ENCODE results near the gene DOLPP1. TPM values are rescaled to one million over a fixed set of nuclear protein-coding genes. Genes with fewer than 3 reads are reported as not detected.
"Not testable (repeated sequence)": the region's sequence is repeated elsewhere in the genome, so short reads cannot be mapped to it uniquely, and the experiment has no call there.

The DOLPP1 gene
- total RNA-seq, 1 experiment from 2014 or later, result 18.5 TPM

DNA sequence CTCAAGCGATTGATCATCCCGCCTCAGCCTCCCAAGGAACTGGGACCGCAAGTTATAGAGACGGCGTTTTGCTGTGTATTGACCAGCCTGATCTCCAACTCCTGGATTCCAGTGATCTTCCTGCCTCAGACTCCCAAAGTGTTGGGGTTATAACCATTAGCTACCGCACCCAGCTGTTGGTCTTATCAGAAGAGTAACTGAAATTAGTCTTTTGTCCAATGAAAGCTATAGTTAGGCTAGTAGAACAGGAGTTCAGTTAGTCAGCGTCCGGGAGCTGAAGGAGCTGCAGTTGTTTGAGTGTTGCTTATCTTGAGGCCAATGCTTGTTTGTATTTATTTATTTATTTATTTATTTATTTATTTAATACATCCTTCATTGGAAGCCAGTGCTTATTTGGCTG, 47.7 kb upstream of the DOLPP1 start:
- no TSS peak for BruUV-seq (replicated peaks)
- no peak for DNase-seq (ENCODE audit: unreplicated experiment)
- no peak overlapping the region for H3K27ac Mint-ChIP-seq (ENCODE audit: low read depth, unreplicated experiment)
- ChIA-PET POLR2A (interaction anchor here (0.6 kb wide), 1 partner anchor 29 kb away, joined by 3 read pairs; no protein-coding TSS in a partner anchor), CTCF (interaction anchor here (0.6 kb wide), 1 partner anchor 18 kb away, joined by 3 read pairs; no protein-coding TSS in a partner anchor)
- H3K9me3 Mint-ChIP-seq (ENCODE audit: unreplicated experiment), result no peaks in the 10 kb centered on the region
- intact Hi-C loops (cut with micrococcal nuclease), result no loop called here
- H3K4me1 Mint-ChIP-seq (ENCODE audit: insufficient read depth, unreplicated experiment), result peaks cover 24% of the 10 kb centered on the region
- no peak overlapping the region for H3K4me3 Mint-ChIP-seq (ENCODE audit: unreplicated experiment)
- TF ChIP-seq, protein P1, sequence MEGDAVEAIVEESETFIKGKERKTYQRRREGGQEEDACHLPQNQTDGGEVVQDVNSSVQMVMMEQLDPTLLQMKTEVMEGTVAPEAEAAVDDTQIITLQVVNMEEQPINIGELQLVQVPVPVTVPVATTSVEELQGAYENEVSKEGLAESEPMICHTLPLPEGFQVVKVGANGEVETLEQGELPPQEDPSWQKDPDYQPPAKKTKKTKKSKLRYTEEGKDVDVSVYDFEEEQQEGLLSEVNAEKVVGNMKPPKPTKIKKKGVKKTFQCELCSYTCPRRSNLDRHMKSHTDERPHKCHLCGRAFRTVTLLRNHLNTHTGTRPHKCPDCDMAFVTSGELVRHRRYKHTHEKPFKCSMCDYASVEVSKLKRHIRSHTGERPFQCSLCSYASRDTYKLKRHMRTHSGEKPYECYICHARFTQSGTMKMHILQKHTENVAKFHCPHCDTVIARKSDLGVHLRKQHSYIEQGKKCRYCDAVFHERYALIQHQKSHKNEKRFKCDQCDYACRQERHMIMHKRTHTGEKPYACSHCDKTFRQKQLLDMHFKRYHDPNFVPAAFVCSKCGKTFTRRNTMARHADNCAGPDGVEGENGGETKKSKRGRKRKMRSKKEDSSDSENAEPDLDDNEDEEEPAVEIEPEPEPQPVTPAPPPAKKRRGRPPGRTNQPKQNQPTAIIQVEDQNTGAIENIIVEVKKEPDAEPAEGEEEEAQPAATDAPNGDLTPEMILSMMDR (IDR thresholded peaks at IDR 0.05; ENCODE audit: unreplicated experiment), result no peak
- no peaks in the 10 kb centered on the region for H3K27me3 Mint-ChIP-seq (ENCODE audit: insufficient read depth, unreplicated experiment)
- H3K36me3 Mint-ChIP-seq (ENCODE audit: insufficient read depth, unreplicated experiment), result no peaks in the 10 kb centered on the region

DNA sequence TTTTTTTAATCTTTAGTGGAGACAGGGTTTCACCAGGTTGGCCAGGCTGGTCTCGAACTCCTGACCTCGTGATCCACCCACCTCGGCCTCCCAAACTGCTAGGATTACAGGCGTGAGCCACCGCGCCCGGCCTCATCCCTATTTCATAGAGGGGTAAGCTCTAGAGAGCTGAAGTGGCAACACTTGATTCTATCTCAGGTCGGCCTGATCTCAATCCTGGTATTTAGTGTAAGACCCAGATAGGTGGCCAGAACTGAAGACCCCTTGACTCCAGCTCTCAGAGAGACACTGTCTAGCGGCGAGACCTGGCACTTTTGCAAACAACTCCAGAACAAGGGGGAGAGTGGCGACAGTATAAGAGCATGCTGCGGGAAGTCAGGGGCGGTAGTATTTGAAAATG, 45.1 kb upstream of the DOLPP1 start:
- intact Hi-C loops (cut with micrococcal nuclease), result not testable (repeated sequence)

DNA sequence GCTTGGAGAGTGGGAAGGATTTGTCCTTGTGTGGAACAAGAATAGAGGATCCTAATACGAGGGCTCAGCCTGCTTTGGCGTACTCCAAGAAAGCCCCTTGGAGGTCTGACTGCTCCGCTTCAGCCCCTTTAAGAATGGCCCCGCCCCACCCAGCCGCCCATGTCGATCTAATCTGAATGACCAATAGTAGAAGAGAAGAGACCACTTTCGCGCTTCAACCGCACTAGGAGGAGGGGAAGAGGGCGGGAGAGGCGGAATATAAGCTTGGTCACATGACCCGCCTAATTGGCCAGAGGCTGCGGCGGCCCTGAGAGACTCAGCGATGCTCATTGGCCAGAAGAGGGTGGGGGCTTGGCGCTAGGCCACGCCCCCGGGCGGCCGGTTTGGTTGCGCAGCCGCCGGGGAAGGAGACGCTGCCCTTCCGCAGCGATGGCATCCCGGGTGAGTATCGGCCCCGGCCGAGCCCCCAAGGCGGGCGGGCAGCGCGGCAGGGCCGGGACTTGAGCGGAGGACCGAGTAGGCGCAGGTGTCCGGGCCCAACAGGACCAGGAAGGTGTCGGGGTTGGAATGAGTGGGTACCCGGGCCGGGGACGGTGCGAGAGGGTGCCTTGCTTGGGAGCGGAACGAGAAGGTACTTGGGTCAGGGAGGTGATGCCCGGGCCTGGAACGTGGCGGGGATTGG, 44.5 kb upstream of the DOLPP1 start, which contains the start of gene MIGA2:
Gene MIGA2 (plus strand): TSS at position 386 of the 682 bp plus-strand sequence. CDS start 3,969 bp downstream, outside the sequence.
- intact Hi-C loops (cut with micrococcal nuclease), result no loop called here
- POLR2A ChIA-PET, result interaction anchor here (0.6 to 1.9 kb wide), 11 partner anchors 31 to 594 kb away, joined by 3 to 10 read pairs (median 3); partner anchors contain the start of genes DOLPP1 and PTPA
- no TSS peak for BruUV-seq (replicated peaks)

More for the DNA sequence above, 45.1 kb upstream of the DOLPP1 start:
- BruUV-seq (replicated peaks); DNase-seq (ENCODE audit: unreplicated experiment); H3K9me3 Mint-ChIP-seq (ENCODE audit: unreplicated experiment); H3K27me3 Mint-ChIP-seq (ENCODE audit: insufficient read depth, unreplicated experiment): not testable (repeated sequence)
- Mint-ChIP-seq H3K27ac (ENCODE audit: low read depth, unreplicated experiment) (peak overlapping the region; percentile 89), H3K4me3 (ENCODE audit: unreplicated experiment) (peak overlapping the region; percentile 97), H3K4me1 (ENCODE audit: insufficient read depth, unreplicated experiment) (peaks cover 17% of the 10 kb centered on the region), H3K36me3 (ENCODE audit: insufficient read depth, unreplicated experiment) (peaks cover 14% of the 10 kb centered on the region)
- CTCF ChIA-PET, result interaction anchor here (0.5 to 1.4 kb wide), 4 partner anchors 30 to 218 kb away, joined by 3 read pairs; no protein-coding TSS in a partner anchor
- POLR2A ChIA-PET, result interaction anchor here (0.6 to 1.9 kb wide), 9 partner anchors 32 to 594 kb away, joined by 3 to 10 read pairs (median 3); partner anchors contain the start of genes DOLPP1 and PTPA

DNA sequence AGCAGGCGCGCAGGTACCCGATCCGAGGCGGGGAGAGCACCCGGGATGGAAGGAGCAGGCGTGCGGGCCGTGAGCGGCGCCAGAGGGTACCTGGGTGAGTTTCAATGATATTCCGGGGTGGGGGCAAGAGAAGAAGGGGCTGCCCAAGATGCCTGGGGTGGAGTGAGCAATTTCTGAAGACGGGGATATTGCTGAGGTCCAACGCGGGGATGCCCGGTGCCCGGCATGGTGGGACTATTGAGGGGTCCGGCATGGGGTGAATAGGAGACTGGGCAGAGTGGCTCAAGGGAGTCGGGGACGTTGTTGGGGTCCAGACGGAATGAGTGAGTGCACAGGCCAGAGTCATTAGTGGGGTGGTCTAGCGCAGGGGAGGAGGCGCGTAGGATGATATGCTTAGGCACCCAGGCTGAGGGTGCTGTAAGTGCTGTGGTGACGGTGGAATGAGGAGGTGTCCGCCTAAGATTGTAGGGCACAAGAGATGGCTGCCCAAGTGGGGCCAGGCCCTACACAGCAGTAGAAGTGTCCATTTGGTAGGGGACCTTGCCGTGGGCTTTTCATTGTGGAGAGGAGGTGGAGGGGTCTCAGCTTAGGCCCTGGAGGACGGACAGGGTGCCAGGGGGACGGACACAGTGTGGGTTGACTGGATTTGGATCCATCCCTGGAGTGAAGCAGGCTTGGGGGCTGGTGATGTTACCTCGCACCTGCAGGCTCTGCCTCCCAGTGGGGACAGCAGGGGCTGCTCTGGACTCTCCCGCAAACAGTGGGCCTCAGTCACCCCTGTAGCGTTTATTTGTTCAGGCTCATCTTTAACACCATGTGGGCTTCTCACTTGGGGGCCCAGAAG, 43.8 kb upstream of the DOLPP1 start:
- TF ChIP-seq, protein P1 (IDR thresholded peaks at IDR 0.05; ENCODE audit: unreplicated experiment), result no peak
- intact Hi-C loops (cut with micrococcal nuclease), result no loop called here
- no peak for DNase-seq (ENCODE audit: unreplicated experiment)
- no peaks in the 10 kb centered on the region for H3K27me3 Mint-ChIP-seq (ENCODE audit: insufficient read depth, unreplicated experiment)
- H3K9me3 Mint-ChIP-seq (ENCODE audit: unreplicated experiment), result no peaks in the 10 kb centered on the region
- H3K36me3 Mint-ChIP-seq (ENCODE audit: insufficient read depth, unreplicated experiment), result peaks cover 27% of the 10 kb centered on the region
- peak overlapping the region; percentile 89 for H3K27ac Mint-ChIP-seq (ENCODE audit: low read depth, unreplicated experiment)
- ChIA-PET POLR2A (interaction anchor here (0.6 to 1.9 kb wide), 9 partner anchors 44 to 1669 kb away, joined by 3 to 10 read pairs (median 3); partner anchors contain the start of genes DOLPP1 and PTPA), CTCF (interaction anchor here (0.5 to 1.4 kb wide), 3 partner anchors 9 to 109 kb away, joined by 3 read pairs; partner anchors contain the start of genes DOLPP1 and SH3GLB2)
- BruUV-seq (replicated peaks), result no TSS peak
- peak overlapping the region; percentile 97 for H3K4me3 Mint-ChIP-seq (ENCODE audit: unreplicated experiment)
- H3K4me1 Mint-ChIP-seq (ENCODE audit: insufficient read depth, unreplicated experiment), result peaks cover 17% of the 10 kb centered on the region

More for the DNA sequence above, 44.5 kb upstream of the DOLPP1 start, which contains the start of gene MIGA2:
- CTCF ChIA-PET, result interaction anchor here (0.5 to 1.4 kb wide), 2 partner anchors 59 to 108 kb away, joined by 3 read pairs; no protein-coding TSS in a partner anchor
- Mint-ChIP-seq H3K9me3 (ENCODE audit: unreplicated experiment) (no peaks in the 10 kb centered on the region), H3K27me3 (ENCODE audit: insufficient read depth, unreplicated experiment) (no peaks in the 10 kb centered on the region), H3K27ac (ENCODE audit: low read depth, unreplicated experiment) (peak within 1 kb of the TSS; percentile 89), H3K36me3 (ENCODE audit: insufficient read depth, unreplicated experiment) (peaks cover 19% of the 10 kb centered on the region), H3K4me3 (ENCODE audit: unreplicated experiment) (peak within 1 kb of the TSS; percentile 97), H3K4me1 (ENCODE audit: insufficient read depth, unreplicated experiment) (peaks cover 17% of the 10 kb centered on the region)
- DNase-seq (ENCODE audit: unreplicated experiment), result peak; percentile 99
- TF ChIP-seq, protein P1 (IDR thresholded peaks at IDR 0.05; ENCODE audit: unreplicated experiment), result no peak
